Effector memory CD8-positive, alpha-beta T cell (primary cell): Measurements from ENCODE around the gene LRRC74A.
A peak's percentile ranks its signal among the peaks of the same experiment; 100 is the strongest.

Experiments
- ATAC-seq: fragments of 150-1000 bp; cut with Tn5 transposase; replicated peaks from 2 replicates; pipeline ENCODE4 v1.10.0; 2021; ENCODE audit warnings: mild to moderate bottlenecking, moderate library complexity
- DNase-seq, 3 experiments: peaks; one replicate each; pipeline ENCODE4 v3.0.0; 2021
- H3K27ac Mint-ChIP-seq, 2 donors: one replicate each; pipeline ENCODE4 v1.8.0; 2022; ENCODE audit warnings: mild to moderate bottlenecking in 2 of 2, mixed read lengths in 2 of 2, moderate library complexity in 2 of 2
- H3K27me3 Mint-ChIP-seq, 2 donors: one replicate each; pipeline ENCODE4 v1.8.0; 2022; ENCODE audit warnings: mixed read lengths in 2 of 2
- H3K36me3 Mint-ChIP-seq: one replicate; pipeline ENCODE4 v1.8.0; 2022; ENCODE audit warnings: mild to moderate bottlenecking, moderate library complexity, mixed read lengths; ENCODE audit not compliant: insufficient read depth
- H3K4me1 Mint-ChIP-seq, 2 donors: one replicate each; pipeline ENCODE4 v1.8.0; 2022; ENCODE audit warnings: low read depth in 2 of 2, mixed read lengths in 2 of 2
- H3K4me3 Mint-ChIP-seq, 2 donors: one replicate each; pipeline ENCODE4 v1.8.0; 2022; ENCODE audit warnings: mild to moderate bottlenecking in 2 of 2, mixed read lengths in 2 of 2, moderate library complexity in 2 of 2
- H3K9me3 Mint-ChIP-seq, 2 donors: one replicate each; pipeline ENCODE4 v1.8.0; 2022; ENCODE audit warnings: mixed read lengths in 2 of 2

Gene LRRC74A

DNA sequence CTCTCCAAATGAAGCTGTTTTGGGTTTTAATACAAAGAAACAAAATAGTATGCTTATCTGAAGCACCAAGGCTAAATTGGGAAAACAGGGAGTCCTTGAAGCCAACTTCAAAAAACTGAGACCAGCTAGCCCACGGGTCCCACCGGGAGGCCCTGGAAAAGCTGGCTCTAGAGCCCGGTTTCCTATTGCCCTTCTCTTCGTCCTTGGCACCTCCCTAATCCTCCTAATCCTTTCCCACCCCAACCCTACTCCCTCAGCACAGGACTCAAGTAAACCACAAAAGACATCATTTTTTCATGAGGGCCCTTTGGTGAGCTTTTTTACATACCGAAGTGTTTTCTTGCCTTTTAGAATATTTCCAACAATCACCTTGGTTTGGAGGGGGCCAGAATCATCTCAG, 11.3 kb downstream of the LRRC74A start:
- Mint-ChIP-seq H3K4me3 (no peak overlapping the region), H3K4me1 (no peaks in the 10 kb centered on the region), H3K9me3 (no peaks in the 10 kb centered on the region)

DNA sequence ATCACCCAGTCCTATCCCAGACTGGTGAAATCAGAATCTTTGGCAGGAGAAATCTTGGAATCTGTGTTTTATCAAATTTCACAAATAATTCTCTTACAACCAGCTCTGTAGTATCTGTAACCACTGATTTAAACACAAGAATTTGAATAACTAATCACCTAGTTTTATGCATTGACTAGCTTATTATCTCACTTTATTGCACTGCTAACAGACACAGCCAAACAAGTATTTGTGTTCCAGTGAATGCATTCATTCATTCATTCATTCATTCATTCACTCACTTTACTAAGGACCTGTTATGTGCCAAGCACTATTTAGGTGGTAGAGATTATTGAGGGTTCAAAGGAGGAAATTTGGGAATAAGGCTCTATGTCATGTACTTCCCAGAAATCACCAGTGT, 16.2 kb downstream of the LRRC74A start:
- Mint-ChIP-seq H3K36me3 (no peaks in the 10 kb centered on the region), H3K4me1 (peaks cover 4 to 5% of the 10 kb centered on the region in 2 donors), H3K4me3 (no peak overlapping the region), H3K27me3 (peaks cover 43 to 45% of the 10 kb centered on the region in 2 donors), H3K9me3 (no peaks in the 10 kb centered on the region), H3K27ac (no peak overlapping the region)
- ATAC-seq (no peak), DNase-seq (no peak)

More for the DNA sequence above, 11.3 kb downstream of the LRRC74A start:
- peaks cover 31 to 33% of the 10 kb centered on the region in 2 donors for H3K27me3 Mint-ChIP-seq
- ATAC-seq = no peak
- no peak for DNase-seq
- H3K27ac Mint-ChIP-seq = no peak overlapping the region
- peaks cover 4% of the 10 kb centered on the region for H3K36me3 Mint-ChIP-seq

DNA sequence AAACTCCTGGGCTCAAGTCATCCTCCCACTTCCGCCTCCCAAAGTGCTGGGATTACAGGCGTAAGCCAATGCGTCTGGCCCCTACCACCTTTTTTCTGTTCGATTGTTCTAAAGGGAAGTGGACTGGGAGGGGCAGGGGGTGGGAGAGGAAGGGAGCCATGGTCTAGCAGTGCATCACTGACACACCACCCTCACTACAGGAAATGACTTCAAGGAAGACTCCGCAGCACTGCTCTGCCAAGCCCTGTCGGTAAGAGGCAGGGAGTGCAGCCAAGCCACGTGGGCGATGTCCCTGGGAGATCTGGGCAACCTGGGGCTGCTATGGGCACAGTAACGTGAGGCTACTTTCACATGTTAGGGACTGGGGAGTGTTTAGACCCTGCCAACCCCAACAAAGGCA, 18.0 kb downstream of the LRRC74A start:
- peak; percentile 12 to 34 (median 14) for DNase-seq
- no peak overlapping the region for H3K27ac Mint-ChIP-seq
- no peaks in the 10 kb centered on the region for H3K36me3 Mint-ChIP-seq
- peaks cover 41 to 51% of the 10 kb centered on the region in 2 donors for H3K27me3 Mint-ChIP-seq
- peaks cover 4 to 5% of the 10 kb centered on the region in 2 donors for H3K4me1 Mint-ChIP-seq
- ATAC-seq = peak; percentile 99
- no peak overlapping the region for H3K4me3 Mint-ChIP-seq
- no peaks in the 10 kb centered on the region for H3K9me3 Mint-ChIP-seq

DNA sequence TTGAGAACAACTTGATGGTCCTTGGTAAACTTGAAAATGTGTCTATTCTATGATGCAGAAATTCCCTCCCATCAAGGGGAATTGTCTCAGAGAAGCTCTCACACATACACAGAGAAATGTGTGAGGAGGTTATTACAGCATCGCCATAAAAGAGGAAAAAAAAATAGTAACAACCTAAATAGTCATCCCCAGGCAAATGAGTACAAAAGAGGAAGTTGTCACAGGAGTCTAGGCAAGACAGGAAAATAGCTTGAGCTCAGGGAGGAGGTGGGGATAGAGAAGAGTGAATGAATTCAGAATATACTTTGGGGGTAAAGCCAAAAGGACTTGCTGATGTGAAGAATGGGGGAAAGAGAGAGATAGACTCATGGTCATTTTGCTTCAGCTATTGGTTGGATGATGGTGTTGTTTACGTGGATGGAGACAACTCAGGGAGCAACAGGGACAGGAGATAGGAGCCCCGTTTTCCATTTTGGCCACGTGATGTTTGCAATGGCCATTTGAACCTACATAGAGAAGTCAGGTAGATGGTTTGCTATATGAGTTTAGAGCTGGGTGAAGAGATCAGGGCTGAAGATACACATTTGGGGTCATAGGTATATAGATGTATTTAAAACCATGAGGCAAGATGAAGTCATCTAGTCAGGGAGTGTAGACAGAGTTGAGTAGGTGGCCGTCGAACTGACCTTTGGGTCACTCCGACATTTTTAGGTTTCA, 20.3 kb downstream of the LRRC74A start:
- ATAC-seq = no peak
- Mint-ChIP-seq H3K9me3 (no peaks in the 10 kb centered on the region), H3K4me3 (no peak overlapping the region), H3K27ac (no peak overlapping the region), H3K27me3 (peaks cover 41 to 51% of the 10 kb centered on the region in 2 donors), H3K36me3 (no peaks in the 10 kb centered on the region), H3K4me1 (peaks cover 4 to 5% of the 10 kb centered on the region in 2 donors)
- DNase-seq = no peak

DNA sequence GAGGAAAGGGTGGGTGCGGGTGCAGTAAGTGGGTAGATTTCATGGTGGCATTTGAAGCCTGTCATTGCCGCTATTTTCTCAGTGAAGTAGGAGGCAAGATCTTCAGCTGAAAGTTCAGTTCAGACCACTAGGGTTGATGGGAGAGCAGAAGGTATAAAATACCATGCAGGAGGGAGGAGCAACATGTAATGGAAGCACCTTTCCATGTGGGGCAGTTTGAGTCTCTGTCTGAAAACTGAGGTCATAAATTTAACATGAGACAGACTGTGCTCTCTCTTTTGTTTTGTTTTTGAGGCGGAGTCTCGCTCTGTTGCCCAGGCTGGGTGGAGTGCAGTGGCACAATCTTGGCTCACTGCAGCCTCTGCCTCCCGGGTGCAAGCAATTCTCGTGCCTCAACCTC, 22.7 kb downstream of the LRRC74A start:
- ATAC-seq (no peak), DNase-seq (no peak)
- Mint-ChIP-seq H3K36me3 (no peaks in the 10 kb centered on the region), H3K4me1 (peaks cover 4 to 5% of the 10 kb centered on the region in 2 donors), H3K9me3 (no peaks in the 10 kb centered on the region), H3K4me3 (no peak overlapping the region), H3K27me3 (peaks cover 34 to 47% of the 10 kb centered on the region in 2 donors), H3K27ac (no peak overlapping the region)

DNA sequence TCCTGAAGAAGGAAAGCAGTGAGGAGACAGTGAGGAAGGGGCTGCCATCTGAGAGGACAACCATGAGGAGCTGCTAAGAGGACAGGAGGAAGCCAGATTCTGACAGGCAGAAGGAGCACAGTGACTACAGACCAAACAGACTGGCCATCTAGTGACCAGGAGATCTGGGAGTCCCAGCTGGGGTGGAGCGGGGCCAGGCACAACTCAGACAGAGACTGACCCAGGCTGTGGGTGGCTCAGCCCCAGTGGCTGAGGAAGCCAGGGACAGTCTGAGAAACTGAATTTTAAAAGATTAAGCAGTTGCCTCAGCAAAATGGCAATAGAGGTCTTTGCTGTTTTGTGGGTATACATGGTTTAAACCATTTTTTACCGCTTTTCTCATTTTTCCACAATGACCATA, 28.9 kb downstream of the LRRC74A start:
- Mint-ChIP-seq H3K4me1 (peaks cover 0 to 1% of the 10 kb centered on the region in 2 donors), H3K27ac (no peak overlapping the region), H3K36me3 (no peaks in the 10 kb centered on the region), H3K27me3 (peaks cover 22 to 45% of the 10 kb centered on the region in 2 donors), H3K9me3 (no peaks in the 10 kb centered on the region), H3K4me3 (no peak overlapping the region)
- DNase-seq (no peak), ATAC-seq (no peak)

DNA sequence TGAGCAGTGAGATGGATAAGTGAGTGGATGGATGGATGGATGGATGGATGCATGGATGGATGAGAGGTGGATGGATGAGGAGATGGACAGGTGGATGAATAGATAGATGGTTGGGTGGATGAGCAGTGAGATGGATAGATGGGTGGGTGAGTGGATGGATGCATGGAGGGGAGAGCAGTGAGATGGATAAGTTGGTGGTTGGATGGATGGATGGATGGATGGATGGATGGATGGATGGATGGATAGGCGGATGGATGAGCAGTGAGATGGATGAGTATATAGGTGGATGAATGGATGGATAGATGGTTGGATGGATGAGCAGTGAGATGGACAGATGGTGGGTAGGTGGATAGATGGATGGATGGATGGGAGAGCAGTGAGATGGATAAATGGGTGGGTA, 30.6 kb downstream of the LRRC74A start:
- Mint-ChIP-seq H3K36me3 (no peaks in the 10 kb centered on the region), H3K27me3 (peaks cover 38 to 57% of the 10 kb centered on the region in 2 donors), H3K9me3 (no peaks in the 10 kb centered on the region), H3K4me1 (peaks cover 0 to 1% of the 10 kb centered on the region in 2 donors), H3K4me3 (no peak overlapping the region), H3K27ac (peak overlapping the region in 1 of 2 donors; percentile 7)
- ATAC-seq (no peak), DNase-seq (no peak)

DNA sequence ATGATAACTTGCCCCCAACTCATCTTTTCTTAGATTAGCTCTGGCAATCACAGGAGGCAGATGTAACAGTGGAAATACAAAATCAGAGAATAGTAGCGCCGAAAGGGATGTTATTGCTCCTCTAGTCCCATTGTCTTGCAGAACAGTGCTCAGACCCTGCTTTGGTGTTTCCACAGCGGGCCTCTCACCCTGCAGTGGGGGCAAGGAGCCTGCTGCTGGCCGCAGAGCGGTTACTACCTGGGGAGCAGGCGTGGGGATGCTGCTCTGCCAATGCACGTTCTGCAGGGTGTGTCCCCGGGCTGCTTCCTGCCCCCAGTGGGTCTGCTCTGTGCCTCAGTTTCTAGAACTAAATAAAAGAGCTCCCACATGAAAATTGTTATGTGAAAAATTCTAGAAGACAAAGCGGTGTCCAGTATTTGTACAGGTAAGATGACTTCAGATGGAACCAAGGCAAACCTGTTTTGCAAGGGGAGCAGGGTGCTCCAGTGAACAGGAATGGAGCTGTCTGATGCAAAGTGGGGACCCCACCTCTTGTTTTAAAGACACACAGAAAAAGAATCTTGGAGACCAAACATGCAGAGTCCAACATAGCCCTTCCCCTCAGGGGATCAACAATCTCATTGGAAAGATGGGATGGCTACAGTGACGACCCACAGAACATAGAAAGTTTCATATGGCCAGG, 35.5 kb downstream of the LRRC74A start:
- no peak for ATAC-seq
- no peaks in the 10 kb centered on the region for H3K9me3 Mint-ChIP-seq
- H3K4me3 Mint-ChIP-seq = no peak overlapping the region
- H3K36me3 Mint-ChIP-seq = no peaks in the 10 kb centered on the region
- no peak overlapping the region for H3K27ac Mint-ChIP-seq
- peaks cover 44 to 50% of the 10 kb centered on the region in 2 donors for H3K27me3 Mint-ChIP-seq
- no peak for DNase-seq
- peaks cover 0 to 2% of the 10 kb centered on the region in 2 donors for H3K4me1 Mint-ChIP-seq

DNA sequence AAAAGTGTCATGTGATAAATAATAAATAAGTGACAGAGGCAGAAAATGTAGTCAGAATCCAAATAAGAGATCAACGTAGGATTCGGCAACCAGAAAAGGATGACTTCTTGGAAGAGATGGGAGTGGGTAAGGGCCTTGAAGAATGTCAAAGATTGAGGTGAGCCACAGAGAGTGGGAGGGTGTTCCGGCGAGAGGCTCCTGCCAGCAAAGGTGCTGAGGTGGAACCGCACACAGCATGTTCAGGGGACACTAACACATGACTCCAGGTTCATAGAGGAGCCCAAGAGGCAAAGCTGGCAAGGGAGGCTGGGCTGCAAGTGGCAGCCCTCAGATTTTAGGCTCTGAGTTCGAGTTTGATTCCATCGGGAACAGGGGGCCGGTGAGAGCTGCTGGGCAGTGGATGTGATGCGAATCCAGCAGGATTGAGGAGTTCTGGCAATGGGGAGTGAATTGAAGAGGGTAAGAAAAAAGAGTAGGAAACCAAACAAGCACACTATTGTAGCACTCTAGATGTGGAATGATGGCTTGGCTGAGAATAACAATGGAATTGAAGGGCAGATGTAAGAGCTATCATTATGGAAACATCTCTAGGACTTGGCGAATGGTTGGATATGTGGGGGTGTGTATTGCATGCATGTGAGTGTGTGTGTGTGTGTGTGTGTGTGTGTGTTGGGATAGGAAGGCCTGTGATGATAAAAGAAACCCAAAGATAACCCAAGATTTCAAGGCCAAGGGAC, 36.5 kb downstream of the LRRC74A start:
- peaks cover 43 to 48% of the 10 kb centered on the region in 2 donors for H3K27me3 Mint-ChIP-seq
- no peak for DNase-seq
- H3K27ac Mint-ChIP-seq = no peak overlapping the region
- H3K36me3 Mint-ChIP-seq = no peaks in the 10 kb centered on the region
- no peak for ATAC-seq
- H3K9me3 Mint-ChIP-seq = no peaks in the 10 kb centered on the region
- no peak overlapping the region for H3K4me3 Mint-ChIP-seq
- peaks cover 5 to 6% of the 10 kb centered on the region in 2 donors for H3K4me1 Mint-ChIP-seq

DNA sequence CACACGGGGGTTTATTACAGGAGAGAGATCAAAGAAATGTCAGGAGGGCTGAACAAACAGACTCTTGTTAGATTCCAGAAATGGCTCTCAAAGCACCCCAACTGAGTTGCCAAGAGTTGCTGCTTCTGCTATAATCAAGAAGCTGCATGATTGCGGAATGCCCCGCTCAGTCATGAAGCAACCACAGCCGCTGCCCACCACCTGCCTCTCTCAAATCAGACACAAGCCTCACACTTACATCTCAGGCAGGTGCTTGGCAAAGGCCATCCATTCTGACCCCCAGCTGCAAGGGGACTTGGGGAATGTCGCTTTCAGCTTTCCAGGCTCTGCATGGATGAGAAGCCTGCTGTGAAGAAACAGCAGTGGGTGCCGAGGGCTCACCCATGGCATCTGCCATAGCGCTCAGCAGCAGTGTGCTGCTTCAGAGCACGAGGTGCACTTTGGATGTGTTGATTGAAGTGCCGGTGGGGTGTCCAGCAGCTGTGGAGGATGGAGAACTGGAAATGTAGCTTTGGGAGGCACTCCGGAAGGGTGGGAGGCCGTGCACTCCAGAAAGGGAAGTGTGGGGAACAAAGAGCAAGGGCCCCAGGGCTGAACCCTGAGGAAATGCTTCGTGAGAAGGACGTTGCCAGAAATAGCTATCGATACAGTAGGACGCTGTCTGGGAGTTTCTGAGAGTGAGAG, 37.7 kb downstream of the LRRC74A start:
- no peak for ATAC-seq
- DNase-seq = no peak
- no peak overlapping the region for H3K27ac Mint-ChIP-seq
- H3K4me3 Mint-ChIP-seq = no peak overlapping the region
- no peaks in the 10 kb centered on the region for H3K36me3 Mint-ChIP-seq
- peaks cover 5 to 9% of the 10 kb centered on the region in 2 donors for H3K4me1 Mint-ChIP-seq
- H3K27me3 Mint-ChIP-seq = peaks cover 52 to 59% of the 10 kb centered on the region in 2 donors
- no peaks in the 10 kb centered on the region for H3K9me3 Mint-ChIP-seq

DNA sequence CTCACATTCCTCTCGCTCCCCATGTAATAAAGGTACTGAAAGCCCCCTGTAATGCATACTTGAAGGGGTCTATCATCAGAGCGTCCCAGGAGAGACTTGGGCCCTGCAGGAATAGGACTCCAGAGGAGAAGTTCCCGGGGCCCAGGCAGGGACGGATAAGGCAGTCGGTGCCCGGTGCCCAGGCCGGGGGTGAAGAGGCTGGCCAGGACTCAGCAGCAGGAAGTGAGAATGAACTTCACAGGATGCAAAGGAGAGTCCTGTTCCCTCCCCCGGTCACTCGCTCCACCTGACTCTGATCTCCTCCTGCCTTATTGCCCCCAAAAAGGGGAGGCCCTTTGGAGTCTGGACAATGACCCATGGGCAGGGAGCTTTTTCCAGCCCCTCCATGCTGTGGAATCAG, 40.2 kb downstream of the LRRC74A start:
- Mint-ChIP-seq H3K4me3 (no peak overlapping the region), H3K27me3 (peaks cover 56 to 67% of the 10 kb centered on the region in 2 donors), H3K36me3 (no peaks in the 10 kb centered on the region), H3K4me1 (peaks cover 5 to 9% of the 10 kb centered on the region in 2 donors), H3K27ac (no peak overlapping the region), H3K9me3 (no peaks in the 10 kb centered on the region)
- ATAC-seq (no peak), DNase-seq (no peak)

DNA sequence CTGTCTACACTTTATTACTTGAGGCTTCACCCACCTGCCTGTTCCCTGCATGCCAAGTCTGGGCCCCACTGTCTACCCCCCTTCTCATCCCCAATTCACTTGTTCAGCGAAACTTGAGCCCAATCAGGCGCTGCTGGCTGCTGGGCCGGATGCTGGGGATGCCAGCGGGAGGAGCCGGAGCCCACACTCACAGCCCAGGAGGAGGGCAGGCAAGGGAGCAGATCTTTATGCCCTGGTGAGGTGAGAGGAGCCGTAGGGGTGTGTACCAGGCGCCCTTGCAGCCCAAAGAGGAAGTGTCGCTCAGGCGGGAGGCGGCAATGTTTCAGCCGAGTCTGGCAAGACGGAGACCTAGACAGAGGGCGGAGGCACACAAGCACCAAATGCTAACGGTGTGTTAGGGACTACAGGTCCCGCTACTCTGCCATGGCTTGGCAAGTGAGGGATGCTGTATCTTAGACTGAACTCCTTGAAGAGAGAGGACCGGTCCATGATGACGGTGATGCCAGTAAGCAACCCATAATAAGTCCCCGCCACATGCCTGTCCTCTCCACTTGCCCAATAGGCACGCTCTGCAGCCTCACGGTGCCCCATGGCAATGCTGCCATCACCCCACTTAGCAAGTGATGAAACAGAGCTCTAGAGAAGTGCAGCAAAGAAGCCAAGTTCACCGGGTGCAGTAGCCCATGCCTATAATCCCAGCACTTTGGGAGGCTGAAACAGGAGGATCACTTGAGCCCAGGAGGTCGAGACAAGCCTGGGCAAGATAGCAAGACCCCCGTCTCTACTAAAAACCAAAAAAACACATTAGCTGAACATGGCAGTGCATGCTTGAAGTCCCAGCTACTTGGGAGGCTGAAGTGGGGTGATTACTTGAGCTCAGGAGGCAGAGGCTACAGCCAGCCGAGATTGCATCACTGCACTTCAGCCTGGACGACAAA, 41.6 kb downstream of the LRRC74A start:
- DNase-seq = no peak
- H3K27me3 Mint-ChIP-seq = peaks cover 47 to 67% of the 10 kb centered on the region in 2 donors
- no peaks in the 10 kb centered on the region for H3K36me3 Mint-ChIP-seq
- H3K9me3 Mint-ChIP-seq = no peaks in the 10 kb centered on the region
- H3K27ac Mint-ChIP-seq = no peak overlapping the region
- no peak overlapping the region for H3K4me3 Mint-ChIP-seq
- peak; percentile 48 for ATAC-seq
- peaks cover 5 to 9% of the 10 kb centered on the region in 2 donors for H3K4me1 Mint-ChIP-seq
